GM18907 (cell line): Measurements from ENCODE around the gene FAM184A.

Source experiments
- ATAC-seq: cut with Tn5 transposase; IDR thresholded peaks from one replicate; pipeline ENCODE4 v1.9.1; 2021; ENCODE audit warnings: mild to moderate bottlenecking, moderate library complexity; ENCODE audit not compliant: unreplicated experiment

FAM184A gene

GRCh38 chr6:118918329-118918725, 160.1 kb downstream of the FAM184A start:
- no peak for ATAC-seq

DNA sequence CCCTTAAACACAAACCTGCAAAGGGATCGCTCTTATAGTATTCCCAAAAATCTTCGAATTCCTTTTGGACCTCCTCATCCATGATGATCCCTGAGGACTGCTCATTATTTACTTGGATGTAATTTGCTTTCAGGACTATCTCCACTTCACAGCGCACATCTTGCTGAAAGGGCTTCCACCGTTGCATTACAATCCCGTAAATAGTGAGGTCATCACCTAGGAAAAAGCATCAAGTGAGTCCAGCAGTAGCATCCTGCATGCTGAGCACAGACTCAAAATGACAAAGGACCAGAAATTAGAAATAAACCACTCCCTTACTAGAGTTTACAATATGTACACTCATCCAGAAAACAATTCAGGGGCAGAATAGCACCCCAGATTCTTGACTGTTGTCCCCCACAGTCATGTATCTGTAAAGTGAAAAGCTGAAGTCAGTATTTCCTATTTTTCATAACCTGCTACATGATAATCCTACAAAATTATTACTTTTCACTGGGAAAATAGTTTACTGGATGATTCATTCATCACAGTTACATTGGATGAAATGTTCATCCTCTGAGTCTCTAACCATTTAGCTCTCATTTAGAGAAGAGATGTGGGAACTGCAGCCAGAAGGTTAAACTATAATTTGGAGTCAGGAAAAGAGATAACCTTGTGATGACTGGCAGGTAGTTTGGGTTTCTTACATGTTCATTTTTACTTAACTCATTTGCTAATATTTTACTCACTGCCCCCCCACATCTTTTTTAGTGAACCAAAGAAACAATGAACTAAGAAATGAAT, 160.7 kb downstream of the FAM184A start:
- ATAC-seq: no peak

- no peak for ATAC-seq
Measured at GRCh38 chr6:118914598-118914997, 163.9 kb downstream of the FAM184A start.

DNA sequence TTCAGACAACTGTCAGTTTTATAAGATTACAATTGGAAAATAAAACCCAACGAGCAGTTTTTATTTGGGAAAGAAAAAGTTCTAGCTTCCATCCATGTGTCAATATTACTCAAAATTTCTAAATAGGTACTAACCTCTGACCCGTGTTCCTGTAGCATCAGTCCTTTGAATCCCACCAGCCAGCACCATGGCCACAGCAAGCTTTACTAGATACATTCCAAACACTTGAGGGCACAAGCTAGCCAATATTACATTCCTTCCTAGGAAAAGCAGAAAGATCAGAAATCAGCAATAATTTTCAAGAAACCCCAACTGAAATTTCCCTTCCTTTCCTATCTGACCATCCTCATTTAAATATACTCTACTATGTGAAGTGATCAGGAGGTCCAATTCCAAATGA, 165.3 kb downstream of the FAM184A start:
- ATAC-seq: no peak

GRCh38 chr6:118912646-118913045, 165.8 kb downstream of the FAM184A start:
- ATAC-seq: no peak
